Stomach (tissue), 9 donors: Measurements from ENCODE around the gene CAMK2B. TPM values are rescaled to one million over a fixed set of nuclear protein-coding genes. Genes with fewer than 3 reads are reported as not detected.
A peak's percentile ranks its signal among the peaks of the same experiment; 100 is the strongest.

Experiments used
- DNase-seq, 2 donors: peaks; one replicate each; pipeline versions ENCODE4 v3.0.0 to v3.0.0-alpha.2; 2013 to 2019
- H3K27ac ChIP-seq, 5 donors: fragments of 200-600 bp in 4 of 5; sonication (generic) in 4 of 5; one replicate each; pipeline ENCODE4 v1.5.1; 2013 to 2019; ENCODE audit warnings: mild to moderate bottlenecking in 1 of 5, moderate library complexity in 1 of 5
- H3K27me3 ChIP-seq, 3 donors: fragments of 200-600 bp; sonication (generic); one replicate each; pipeline ENCODE4 v1.5.1; 2017 to 2019; ENCODE audit warnings: mixed run types in 1 of 3
- H3K36me3 ChIP-seq, 4 donors: fragments of 200-600 bp; sonication (generic); 1 replicate in 3 of 4; 2 replicates in 1 of 4; pipeline ENCODE4 v1.5.1; 2016 to 2019
- H3K4me1 ChIP-seq, 4 donors: fragments of 200-600 bp; sonication (generic); one replicate each; pipeline ENCODE4 v1.5.1; 2016 to 2019
- H3K4me3 ChIP-seq, 4 donors: fragments of 200-600 bp; sonication (generic) in 3 of 4; one replicate each; pipeline ENCODE4 v1.5.1; 2016 to 2019; ENCODE audit warnings: mild to moderate bottlenecking in 1 of 4
- H3K9me3 ChIP-seq, 4 donors: fragments of 200-600 bp; sonication (generic); one replicate each; pipeline ENCODE4 v1.5.1; 2016 to 2019
- EP300 ChIP-seq: sonication (generic); formaldehyde crosslinking; IDR thresholded peaks from one replicate; pipeline ENCODE4 v1.6.1; 2017; ENCODE audit warnings: antibody characterized with exemption
- POLR2A ChIP-seq, 4 donors: fragments of 450-650 bp; IDR thresholded peaks; one replicate each; pipeline ENCODE4 v1.6.1; 2016; ENCODE audit warnings: antibody characterized with exemption in 4 of 4, control low read depth in 2 of 4, mild to moderate bottlenecking in 1 of 4, moderate library complexity in 1 of 4
- POLR2AphosphoS5 ChIP-seq, 3 donors: sonication (generic); formaldehyde crosslinking; IDR thresholded peaks; one replicate each; pipeline ENCODE4 v1.6.1; 2016; ENCODE audit warnings: antibody characterized with exemption in 3 of 3
- whole genome bisulfite sequencing, 5 donors: extraction: QIAGEN DNeasy Blood & Tissue Kit in 3 of 5; methylation state at CpG; one replicate each; pipeline versions ENCODE4 v1.1.5 to v1.1.7; 2013 to 2018; 5-methylcytosine and 5-hydroxymethylcytosine counted together
- intact Hi-C: fragments of 100-400 bp; cut with DNase I; formaldehyde crosslinking; loops from one replicate; pipeline ENCODE4 v1.15.1; 2023; ENCODE audit warnings: low total_unique reads
- polyA plus RNA-seq, 3 donors: library from polyadenylated mRNA; stranded (reverse); fragments of 200-250 nt; gene quantifications; one replicate each; pipeline ENCODE4 v1.2.3, GENCODE V29; 2013
- total RNA-seq, 5 donors: library from RNA; depleted of rRNA; stranded (reverse); fragments of >200 nt; gene quantifications; one replicate each; pipeline versions ENCODE4 v1.1.0 to v1.2.3, GENCODE V29; 2014 to 2016
- TF ChIP-seq, protein P1 (sequence below), 7 experiments: fragments of 450-650 bp in 4 of 7; fragments of 200-600 bp in 3 of 7; sonication (generic) in 3 of 7; IDR thresholded peaks; one replicate each; pipeline ENCODE4 v1.5.1; 2016 to 2019; ENCODE audit warnings: antibody characterized with exemption in 7 of 7, control low read depth in 2 of 7, mild to moderate bottlenecking in 1 of 7
- donor health status: healthy with polysubstance abuse.
- donor health status: Bipolar disorder and iron deficiency.
- donor health status: healthy.

The CAMK2B gene
- total and polyA plus RNA-seq, 8 donors, result 0.92 to 28.4 (median 5.4) TPM; not detected in 2

- Histone ChIP-seq H3K36me3 (no peaks in the 10 kb centered on the region), H3K27me3 (peaks cover 0 to 31% (median 11%) of the 10 kb centered on the region in 3 donors), H3K4me1 (peaks cover 0 to 23% (median 11%) of the 10 kb centered on the region in 4 donors), H3K9me3 (no peaks in the 10 kb centered on the region), H3K4me3 (no peak overlapping the region), H3K27ac (no peak overlapping the region)
- WGBS, 5 donors, result 44 to 56% (median 52%) methylated on average over 15 to 17 of the region's 17 CpGs
- TF ChIP-seq, protein P1, sequence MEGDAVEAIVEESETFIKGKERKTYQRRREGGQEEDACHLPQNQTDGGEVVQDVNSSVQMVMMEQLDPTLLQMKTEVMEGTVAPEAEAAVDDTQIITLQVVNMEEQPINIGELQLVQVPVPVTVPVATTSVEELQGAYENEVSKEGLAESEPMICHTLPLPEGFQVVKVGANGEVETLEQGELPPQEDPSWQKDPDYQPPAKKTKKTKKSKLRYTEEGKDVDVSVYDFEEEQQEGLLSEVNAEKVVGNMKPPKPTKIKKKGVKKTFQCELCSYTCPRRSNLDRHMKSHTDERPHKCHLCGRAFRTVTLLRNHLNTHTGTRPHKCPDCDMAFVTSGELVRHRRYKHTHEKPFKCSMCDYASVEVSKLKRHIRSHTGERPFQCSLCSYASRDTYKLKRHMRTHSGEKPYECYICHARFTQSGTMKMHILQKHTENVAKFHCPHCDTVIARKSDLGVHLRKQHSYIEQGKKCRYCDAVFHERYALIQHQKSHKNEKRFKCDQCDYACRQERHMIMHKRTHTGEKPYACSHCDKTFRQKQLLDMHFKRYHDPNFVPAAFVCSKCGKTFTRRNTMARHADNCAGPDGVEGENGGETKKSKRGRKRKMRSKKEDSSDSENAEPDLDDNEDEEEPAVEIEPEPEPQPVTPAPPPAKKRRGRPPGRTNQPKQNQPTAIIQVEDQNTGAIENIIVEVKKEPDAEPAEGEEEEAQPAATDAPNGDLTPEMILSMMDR (IDR thresholded peaks at IDR 0.05), result no peak
- no peak for TF ChIP-seq POLR2A (IDR thresholded peaks at IDR 0.05)
- TF ChIP-seq EP300, result no peak
- no peak for TF ChIP-seq POLR2AphosphoS5 (IDR thresholded peaks at IDR 0.05)
- DNase-seq, result peak; percentile 8 to 25
- intact Hi-C loops, result no loop called here
Measured at GRCh38 chr7:44293561-44294324, 31.7 kb downstream of the CAMK2B start.

DNA sequence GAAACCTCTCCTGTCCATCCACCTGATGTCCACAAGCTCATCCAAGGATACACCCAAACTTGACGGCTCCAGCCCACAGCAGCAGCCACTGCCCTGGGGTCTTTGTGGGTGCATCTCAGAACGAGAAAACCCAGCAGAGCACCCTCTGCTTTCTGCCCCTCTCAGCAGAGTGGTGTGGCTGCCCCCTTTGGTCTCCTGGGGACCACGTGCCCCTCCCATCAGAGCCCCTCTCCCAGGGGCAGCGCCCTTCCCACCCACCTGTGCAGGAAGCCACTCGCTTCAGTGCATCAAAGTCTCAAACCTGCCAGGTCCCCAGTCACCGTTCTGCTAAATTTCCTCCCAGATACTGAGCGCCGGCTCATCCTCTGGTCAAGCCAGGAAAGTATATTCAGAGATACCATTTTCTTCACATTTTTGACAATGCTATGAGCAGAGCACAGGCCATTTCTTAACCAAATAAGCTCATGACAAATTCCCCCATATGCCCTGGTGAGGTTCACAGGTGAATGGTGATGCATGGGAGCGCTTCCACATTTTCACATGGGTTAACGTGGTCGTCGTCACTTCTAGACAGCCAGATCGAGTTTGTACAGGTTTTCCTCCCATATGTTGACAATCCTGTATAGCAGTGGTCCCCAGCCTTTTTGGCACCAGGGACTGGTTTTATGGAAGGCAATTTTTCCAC lies 32.4 kb downstream of the CAMK2B start:
- WGBS, 5 donors, result 67 to 73% (median 71%) methylated on average over 13 of the region's 13 CpGs
- Histone ChIP-seq H3K36me3 (no peaks in the 10 kb centered on the region), H3K4me3 (no peak overlapping the region), H3K27me3 (peaks cover 0 to 31% (median 11%) of the 10 kb centered on the region in 3 donors), H3K27ac (no peak overlapping the region), H3K9me3 (no peaks in the 10 kb centered on the region), H3K4me1 (peaks cover 0 to 23% (median 11%) of the 10 kb centered on the region in 4 donors)
- TF ChIP-seq EP300 (no peak), POLR2AphosphoS5 (IDR thresholded peaks at IDR 0.05) (no peak), POLR2A (IDR thresholded peaks at IDR 0.05) (no peak)
- TF ChIP-seq, protein P1 (IDR thresholded peaks at IDR 0.05), result no peak
- DNase-seq, result peak in 1 of 2 donors; percentile 17
- intact Hi-C loops, result no loop called here

GRCh38 chr7:44292420-44292817 lies 33.0 kb downstream of the CAMK2B start:
- Histone ChIP-seq H3K4me1 (peaks cover 0 to 23% (median 11%) of the 10 kb centered on the region in 4 donors), H3K9me3 (no peaks in the 10 kb centered on the region), H3K36me3 (no peaks in the 10 kb centered on the region), H3K27ac (no peak overlapping the region), H3K4me3 (no peak overlapping the region), H3K27me3 (peaks cover 0 to 31% (median 11%) of the 10 kb centered on the region in 3 donors)
- peak in 1 of 2 donors; percentile 7 for DNase-seq
- TF ChIP-seq POLR2A (IDR thresholded peaks at IDR 0.05) (no peak), POLR2AphosphoS5 (IDR thresholded peaks at IDR 0.05) (no peak), EP300 (no peak)
- TF ChIP-seq, protein P1 (IDR thresholded peaks at IDR 0.05), result no peak
- WGBS, 5 donors, result 12 to 65% (median 32%) methylated on average over 1 of the region's 1 CpG
- intact Hi-C loops, result no loop called here

DNA sequence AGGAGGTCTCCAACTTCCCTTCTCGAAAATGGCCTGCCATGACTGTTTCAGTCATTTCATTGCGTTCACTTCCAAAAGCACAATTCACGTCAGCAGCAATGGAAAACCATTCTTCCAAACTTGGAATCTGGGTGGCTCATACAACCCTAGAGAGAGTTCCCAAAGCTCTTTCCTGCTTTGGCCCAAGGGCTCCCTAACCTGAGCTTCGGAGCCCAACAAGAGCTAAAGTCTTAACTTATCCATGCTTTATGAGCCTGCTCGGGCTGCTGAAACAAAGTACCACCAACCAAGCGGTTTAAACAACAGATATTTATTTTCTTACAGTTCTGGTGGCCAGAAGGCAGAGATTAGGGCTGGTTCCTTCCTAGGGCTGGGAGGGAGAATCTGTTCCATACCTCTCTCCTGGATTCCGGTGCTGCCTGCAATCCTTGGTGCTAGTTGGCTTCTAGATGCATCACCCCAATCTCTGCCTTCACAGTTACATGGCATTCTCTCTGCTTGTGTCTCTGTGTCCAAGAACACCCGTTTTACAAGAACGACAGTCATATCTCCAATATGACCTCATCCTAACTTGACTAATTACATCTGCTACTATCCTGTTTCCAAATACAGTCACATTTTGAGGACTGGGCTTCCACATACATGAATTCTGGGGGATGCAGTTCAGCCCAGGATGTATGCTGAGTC lies 33.5 kb downstream of the CAMK2B start:
- no peak overlapping the region for H3K4me3 ChIP-seq
- 45 to 66% (median 54%) methylated on average over 9 of the region's 9 CpGs for WGBS, 5 donors
- H3K27ac ChIP-seq, result peak overlapping the region in 1 of 5 donors; percentile 17
- DNase-seq, result peak; percentile 2 to 11
- no peaks in the 10 kb centered on the region for H3K36me3 ChIP-seq
- peaks cover 0 to 23% (median 11%) of the 10 kb centered on the region in 4 donors for H3K4me1 ChIP-seq
- TF ChIP-seq POLR2AphosphoS5 (IDR thresholded peaks at IDR 0.05) (no peak), POLR2A (IDR thresholded peaks at IDR 0.05) (no peak), EP300 (no peak)
- TF ChIP-seq, protein P1 (IDR thresholded peaks at IDR 0.05), result no peak
- H3K27me3 ChIP-seq, result peaks cover 0 to 31% (median 11%) of the 10 kb centered on the region in 3 donors
- intact Hi-C loops, result no loop called here
- no peaks in the 10 kb centered on the region for H3K9me3 ChIP-seq
